OCI-LY7 (cell line): ENCODE data around the gene IQGAP2. TPM values are rescaled to one million over a fixed set of nuclear protein-coding genes. Genes with fewer than 3 reads are reported as not detected.

Experiments
- BruUV-seq: library from RNA; stranded (reverse); fragments of 400-500 nt; replicated peaks from 2 replicates; lab custom pipeline; 2021; lab: Mats Ljungman, UMichigan
- CTCF ChIA-PET: fragments of 300-600 bp; sonication (Branson Sonifier 250); formaldehyde crosslinking; loops from one replicate; lab custom pipeline; 2022; ENCODE audit warnings: antibody characterized with exemption; ENCODE audit not compliant: unreplicated experiment; lab: Charles Lee
- POLR2A ChIA-PET: fragments of 300-600 bp; sonication (Branson Sonifier 250); formaldehyde crosslinking; loops from one replicate; lab custom pipeline; 2022; ENCODE audit warnings: antibody characterized with exemption; lab: Charles Lee
- DNase-seq: peaks from one replicate; pipeline ENCODE4 v3.0.0-alpha.2; 2015; ENCODE audit warnings: low spot score
- H2AFZ ChIP-seq: fragments of 200-600 bp; sonication (generic), shearing (Covaris generic); 2 replicates; pipeline ENCODE4 v1.6.1; 2014; ENCODE audit warnings: mild to moderate bottlenecking, antibody characterized with exemption, low read length, moderate library complexity
- H3K27ac ChIP-seq: fragments of 200-600 bp; sonication (generic); 2 replicates; pipeline ENCODE4 v1.5.1; 2014; ENCODE audit warnings: mixed run types, low read depth, mild to moderate bottlenecking, moderate library complexity, low read length, inconsistent platforms; ENCODE audit not compliant: poor library complexity, severe bottlenecking
- H3K36me3 ChIP-seq: fragments of 200-600 bp; sonication (generic); 2 replicates; pipeline ENCODE4 v1.6.1; 2014; ENCODE audit warnings: mild to moderate bottlenecking, antibody characterized with exemption, low read length, moderate library complexity, mixed read lengths; ENCODE audit not compliant: insufficient read depth
- H3K4me1 ChIP-seq: fragments of 200-600 bp; sonication (generic); 2 replicates; pipeline ENCODE4 v1.5.1; 2014; ENCODE audit warnings: mild to moderate bottlenecking, low read length; ENCODE audit not compliant: insufficient read depth, poor library complexity, severe bottlenecking
- H3K4me2 ChIP-seq: fragments of 200-600 bp; sonication (generic); 2 replicates; pipeline ENCODE4 v1.6.1; 2014; ENCODE audit warnings: mild to moderate bottlenecking, low read length
- H3K4me3 ChIP-seq: fragments of 200-600 bp; sonication (generic); 2 replicates; pipeline ENCODE4 v1.5.1; 2014; ENCODE audit warnings: mild to moderate bottlenecking, low read depth, low read length; ENCODE audit not compliant: poor library complexity, severe bottlenecking
- H3K79me2 ChIP-seq: fragments of 200-600 bp; sonication (generic); 2 replicates; pipeline ENCODE4 v1.6.1; 2016; ENCODE audit warnings: low read depth, mild to moderate bottlenecking, low read length, moderate library complexity, mixed read lengths; ENCODE audit not compliant: insufficient read depth
- H3K9me2 ChIP-seq: fragments of 200-600 bp; sonication (generic); 2 replicates; pipeline ENCODE4 v1.6.1; 2016; ENCODE audit warnings: mild to moderate bottlenecking, low read length, mixed read lengths; ENCODE audit not compliant: insufficient read depth
- H3K9me3 ChIP-seq: fragments of 200-600 bp; sonication (generic); 2 replicates; pipeline ENCODE4 v1.6.1; 2014; ENCODE audit warnings: mild to moderate bottlenecking, mixed run types, low read length, mixed read lengths
- H4K20me1 ChIP-seq: fragments of 200-600 bp; sonication (generic); 2 replicates; pipeline ENCODE4 v1.6.1; 2014; ENCODE audit warnings: mild to moderate bottlenecking, antibody characterized with exemption, low read length, moderate library complexity, mixed read lengths; ENCODE audit not compliant: insufficient read depth
- EZH2phosphoT487 ChIP-seq: fragments of 200-600 bp; sonication (generic); IDR thresholded peaks from 2 replicates; pipeline ENCODE4 v1.6.1; 2018; ENCODE audit warnings: low read depth, borderline replicate concordance, mild to moderate bottlenecking, mixed run types, antibody characterized with exemption, low read length, moderate library complexity, mixed read lengths
- intact Hi-C: fragments of 100-400 bp; cut with micrococcal nuclease; formaldehyde crosslinking; loops from one replicate; pipeline ENCODE4 v1.10.0; 2022; ENCODE audit not compliant: unreplicated experiment
- total RNA-seq, 2 experiments: library from RNA; depleted of rRNA in 1 of 2; stranded (reverse); fragments of >200 nt in 1 of 2; shearing (Covaris generic) in 1 of 2; gene quantifications; 2 replicates each; pipeline ENCODE4 v1.2.3, GENCODE V29; 2014 to 2022
- TF ChIP-seq, protein P1 (sequence below): fragments of 200-600 bp; sonication (generic); conservative IDR thresholded peaks from 2 replicates; pipeline ENCODE4 v1.5.1; 2014; ENCODE audit warnings: mild to moderate bottlenecking, antibody characterized with exemption, low read length, moderate library complexity, mixed read lengths

The IQGAP2 gene
- total RNA-seq, 2 experiments from 2014 or later, result 30.0 to 50.2 TPM

- no peak overlapping the region for H3K4me3 ChIP-seq
- no peaks in the 10 kb centered on the region for H3K79me2 ChIP-seq
- no peaks in the 10 kb centered on the region for H3K4me1 ChIP-seq
- ChIA-PET CTCF (no interaction called here), POLR2A (no interaction called here)
- no peak overlapping the region for H3K4me2 ChIP-seq
- H4K20me1 ChIP-seq, result no peaks in the 10 kb centered on the region
- no peak for DNase-seq
- peaks cover 18% of the 10 kb centered on the region for H3K9me3 ChIP-seq
- TF ChIP-seq EZH2phosphoT487, result no peak
- TF ChIP-seq, protein P1, sequence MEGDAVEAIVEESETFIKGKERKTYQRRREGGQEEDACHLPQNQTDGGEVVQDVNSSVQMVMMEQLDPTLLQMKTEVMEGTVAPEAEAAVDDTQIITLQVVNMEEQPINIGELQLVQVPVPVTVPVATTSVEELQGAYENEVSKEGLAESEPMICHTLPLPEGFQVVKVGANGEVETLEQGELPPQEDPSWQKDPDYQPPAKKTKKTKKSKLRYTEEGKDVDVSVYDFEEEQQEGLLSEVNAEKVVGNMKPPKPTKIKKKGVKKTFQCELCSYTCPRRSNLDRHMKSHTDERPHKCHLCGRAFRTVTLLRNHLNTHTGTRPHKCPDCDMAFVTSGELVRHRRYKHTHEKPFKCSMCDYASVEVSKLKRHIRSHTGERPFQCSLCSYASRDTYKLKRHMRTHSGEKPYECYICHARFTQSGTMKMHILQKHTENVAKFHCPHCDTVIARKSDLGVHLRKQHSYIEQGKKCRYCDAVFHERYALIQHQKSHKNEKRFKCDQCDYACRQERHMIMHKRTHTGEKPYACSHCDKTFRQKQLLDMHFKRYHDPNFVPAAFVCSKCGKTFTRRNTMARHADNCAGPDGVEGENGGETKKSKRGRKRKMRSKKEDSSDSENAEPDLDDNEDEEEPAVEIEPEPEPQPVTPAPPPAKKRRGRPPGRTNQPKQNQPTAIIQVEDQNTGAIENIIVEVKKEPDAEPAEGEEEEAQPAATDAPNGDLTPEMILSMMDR, result no peak
- no peaks in the 10 kb centered on the region for H3K9me2 ChIP-seq
- H3K36me3 ChIP-seq, result peaks cover 66% of the 10 kb centered on the region
- H2AFZ ChIP-seq, result no peak overlapping the region
- H3K27ac ChIP-seq, result no peak overlapping the region
- intact Hi-C loops, result no loop called here
- BruUV-seq, result no TSS peak
These were observed 246.1 kb downstream of the IQGAP2 start for GRCh38 chr5:76649140-76649539.

- H3K27ac ChIP-seq, result no peak overlapping the region
- H3K4me2 ChIP-seq, result no peak overlapping the region
- H3K9me2 ChIP-seq, result no peaks in the 10 kb centered on the region
- POLR2A ChIA-PET, result interaction anchor here (1.1 kb wide), 2 partner anchors 12 to 52 kb away, joined by 3 read pairs; no protein-coding TSS in a partner anchor
- no peak overlapping the region for H2AFZ ChIP-seq
- no peaks in the 10 kb centered on the region for H3K4me1 ChIP-seq
- H3K4me3 ChIP-seq, result no peak overlapping the region
- H3K36me3 ChIP-seq, result peaks cover 60% of the 10 kb centered on the region
- no peaks in the 10 kb centered on the region for H4K20me1 ChIP-seq
- intact Hi-C loops, result no loop called here
- TF ChIP-seq EZH2phosphoT487, result no peak
- no peaks in the 10 kb centered on the region for H3K79me2 ChIP-seq
- peaks cover 18% of the 10 kb centered on the region for H3K9me3 ChIP-seq
- no peak for DNase-seq
- no TSS peak for BruUV-seq
- CTCF ChIA-PET, result no interaction called here
These were observed 249.8 kb downstream of the IQGAP2 start for GRCh38 chr5:76652809-76653414.

- Histone ChIP-seq H4K20me1 (no peaks in the 10 kb centered on the region), H3K4me2 (no peak overlapping the region), H3K27ac (no peak overlapping the region), H3K4me1 (no peaks in the 10 kb centered on the region), H2AFZ (no peak overlapping the region), H3K79me2 (no peaks in the 10 kb centered on the region), H3K9me2 (no peaks in the 10 kb centered on the region), H3K9me3 (no peaks in the 10 kb centered on the region), H3K4me3 (no peak overlapping the region), H3K36me3 (peaks cover 48% of the 10 kb centered on the region)
- no peak for TF ChIP-seq EZH2phosphoT487
- TF ChIP-seq, protein P1, result no peak
- ChIA-PET CTCF (no interaction called here), POLR2A (interaction anchor here (0.7 kb wide), 2 partner anchors 243 to 1857 kb away, joined by 3 to 5 read pairs; no protein-coding TSS in a partner anchor)
- no peak for DNase-seq
- no TSS peak for BruUV-seq
- intact Hi-C loops, result no loop called here
These were observed 254.0 kb downstream of the IQGAP2 start for GRCh38 chr5:76657091-76657490.
